H9 (cell line): ENCODE measurements around the gene MAP3K8. TPM values are rescaled to one million over a fixed set of nuclear protein-coding genes. Genes with fewer than 3 reads are reported as not detected.

Experiments
- DNase-seq: peaks from one replicate; pipeline ENCODE4 v3.0.0-alpha.2; 2017
- H2AFZ ChIP-seq: one replicate; pipeline ENCODE4 v1.6.1; 2013; ENCODE audit warnings: mild to moderate bottlenecking, low read length, control low read depth, moderate library complexity
- H2AK5ac ChIP-seq: 2 replicates; pipeline ENCODE4 v1.6.1; 2013; ENCODE audit warnings: low read length, control low read depth, mixed read lengths; ENCODE audit not compliant: insufficient read length
- H2BK120ac ChIP-seq: one replicate; pipeline ENCODE4 v1.6.1; 2013; ENCODE audit warnings: low read depth, mild to moderate bottlenecking, low read length, control low read depth, inconsistent platforms; ENCODE audit not compliant: poor library complexity, severe bottlenecking
- H2BK12ac ChIP-seq: 2 replicates; pipeline ENCODE4 v1.6.1; 2013; ENCODE audit warnings: low read length, control low read depth, mixed read lengths, low read depth; ENCODE audit not compliant: insufficient read length
- H2BK15ac ChIP-seq: 2 replicates; pipeline ENCODE4 v1.6.1; 2013; ENCODE audit warnings: low read depth, low read length, control low read depth
- H2BK20ac ChIP-seq: one replicate; pipeline ENCODE4 v1.6.1; 2013; ENCODE audit warnings: low read depth, mild to moderate bottlenecking, low read length, control low read depth, inconsistent platforms; ENCODE audit not compliant: poor library complexity, severe bottlenecking
- H2BK5ac ChIP-seq: 2 replicates; pipeline ENCODE4 v1.6.1; 2013; ENCODE audit warnings: low read length, control low read depth, mixed read lengths; ENCODE audit not compliant: insufficient read length
- H3K14ac ChIP-seq: 2 replicates; pipeline ENCODE4 v1.6.1; 2013; ENCODE audit warnings: low read length, control low read depth; ENCODE audit not compliant: insufficient read depth
- H3K18ac ChIP-seq: 2 replicates; pipeline ENCODE4 v1.6.1; 2013; ENCODE audit warnings: low read depth, mild to moderate bottlenecking, mixed read lengths, low read length, control low read depth; ENCODE audit not compliant: insufficient read length
- H3K23ac ChIP-seq: 2 replicates; pipeline ENCODE4 v1.6.1; 2013; ENCODE audit warnings: low read length, control low read depth, mixed read lengths, low read depth; ENCODE audit not compliant: insufficient read length
- H3K23me2 ChIP-seq: 2 replicates; pipeline ENCODE4 v1.6.1; 2013; ENCODE audit warnings: low read depth, mild to moderate bottlenecking, mixed read lengths, low read length, control low read depth; ENCODE audit not compliant: insufficient read length, poor library complexity, severe bottlenecking
- H3K27ac ChIP-seq: 2 replicates; pipeline ENCODE4 v1.5.1; 2013; ENCODE audit warnings: low read length, control low read depth, mixed read lengths, low read depth; ENCODE audit not compliant: insufficient read length
- H3K27me3 ChIP-seq: 2 replicates; pipeline ENCODE4 v1.6.1; 2013; ENCODE audit warnings: low read length, control low read depth, inconsistent platforms; ENCODE audit not compliant: insufficient read depth
- H3K4ac ChIP-seq: 2 replicates; pipeline ENCODE4 v1.6.1; 2013; ENCODE audit warnings: low read depth, mild to moderate bottlenecking, control low read depth, inconsistent platforms, low read length, moderate library complexity
- H3K4me1 ChIP-seq: 2 replicates; pipeline ENCODE4 v1.6.1; 2013; ENCODE audit warnings: low read length, control low read depth, inconsistent platforms; ENCODE audit not compliant: insufficient read depth
- H3K4me2 ChIP-seq: 2 replicates; pipeline ENCODE4 v1.6.1; 2013; ENCODE audit warnings: low read length, control low read depth, mixed read lengths; ENCODE audit not compliant: insufficient read length, insufficient read depth
- H3K56ac ChIP-seq: 2 replicates; pipeline ENCODE4 v1.6.1; 2013; ENCODE audit warnings: low read depth, mild to moderate bottlenecking, mixed read lengths, low read length, control low read depth; ENCODE audit not compliant: insufficient read length
- H3K79me1 ChIP-seq: 2 replicates; pipeline ENCODE4 v1.6.1; 2013; ENCODE audit warnings: low read depth, mild to moderate bottlenecking, moderate library complexity, low read length, control low read depth, inconsistent platforms; ENCODE audit not compliant: insufficient read depth, poor library complexity, severe bottlenecking
- H3K79me2 ChIP-seq: 2 replicates; pipeline ENCODE4 v1.6.1; 2013; ENCODE audit warnings: low read length, control low read depth, inconsistent platforms; ENCODE audit not compliant: insufficient read depth
- H3K9ac ChIP-seq: 2 replicates; pipeline ENCODE4 v1.6.1; 2013; ENCODE audit warnings: low read length, control low read depth, mixed read lengths; ENCODE audit not compliant: insufficient read length; ENCODE audit errors: extremely low read depth
- H3K9me3 ChIP-seq: one replicate; pipeline ENCODE4 v1.6.1; 2013; ENCODE audit warnings: low read depth, low read length, inconsistent platforms; ENCODE audit not compliant: control insufficient read depth
- H3T11ph ChIP-seq: one replicate; pipeline ENCODE4 v1.6.1; 2013; ENCODE audit warnings: mild to moderate bottlenecking, low read length, control low read depth, inconsistent platforms
- H4K20me1 ChIP-seq: one replicate; pipeline ENCODE4 v1.6.1; 2013; ENCODE audit not compliant: control insufficient read depth, insufficient read length, insufficient read depth
- H4K5ac ChIP-seq: 2 replicates; pipeline ENCODE4 v1.6.1; 2013; ENCODE audit warnings: low read depth, mild to moderate bottlenecking, mixed read lengths, low read length, control low read depth; ENCODE audit not compliant: insufficient read length
- H4K8ac ChIP-seq: replicated peaks from 2 replicates; pipeline ENCODE4 v1.6.1; 2013; ENCODE audit warnings: low read length, control low read depth, mixed read lengths, low read depth; ENCODE audit not compliant: insufficient read length
- H4K91ac ChIP-seq: 2 replicates; pipeline ENCODE4 v1.6.1; 2013; ENCODE audit warnings: low read depth, mild to moderate bottlenecking, moderate library complexity, mixed read lengths, low read length, control low read depth; ENCODE audit not compliant: insufficient read length
- H3K27ac Mint-ChIP-seq, 3 experiments: 2 replicates in 2 of 3; 3 replicates in 1 of 3; pipeline ENCODE4 v1.8.0; 2020 to 2021; ENCODE audit warnings: mixed read lengths in 3 of 3, mild to moderate bottlenecking in 1 of 3, moderate library complexity in 1 of 3
- H3K27me3 Mint-ChIP-seq: 2 replicates; pipeline ENCODE4 v1.8.0; 2021; ENCODE audit warnings: low read depth, mild to moderate bottlenecking, moderate library complexity, mixed read lengths
- H3K36me3 Mint-ChIP-seq, 3 experiments: 2 replicates in 2 of 3; 3 replicates in 1 of 3; pipeline ENCODE4 v1.8.0; 2020 to 2021; ENCODE audit warnings: low read depth in 3 of 3, mixed read lengths in 3 of 3; ENCODE audit not compliant: insufficient read depth in 1 of 3
- H3K4me1 Mint-ChIP-seq, 2 experiments: 2 replicates each; pipeline ENCODE4 v1.8.0; 2020; ENCODE audit warnings: mixed read lengths in 2 of 2
- H3K4me3 Mint-ChIP-seq, 2 experiments: 2 replicates in 1 of 2; 3 replicates in 1 of 2; pipeline ENCODE4 v1.8.0; 2020 to 2021; ENCODE audit warnings: mild to moderate bottlenecking in 2 of 2, mixed read lengths in 2 of 2, moderate library complexity in 1 of 2
- H3K9me3 Mint-ChIP-seq, 2 experiments: 2 replicates in 1 of 2; 3 replicates in 1 of 2; pipeline ENCODE4 v1.8.0; 2020; ENCODE audit warnings: mild to moderate bottlenecking in 2 of 2, mixed read lengths in 2 of 2, moderate library complexity in 1 of 2
- CTCF ChIP-seq: fragments of 200-600 bp; sonication (generic); conservative IDR thresholded peaks from 3 replicates; pipeline ENCODE4 v1.8.0; 2021; ENCODE audit warnings: antibody characterized with exemption, mild to moderate bottlenecking
- WGBS: extraction: QIAGEN DNeasy Blood & Tissue Kit; methylation state at CpG from one replicate; pipeline ENCODE4 v1.1.7; 2013; ENCODE audit warnings: missing lambda C conversion rate, low lambda C conversion rate, mixed read lengths; ENCODE audit not compliant: insufficient read length; ENCODE audit errors: extremely low coverage; 5-methylcytosine and 5-hydroxymethylcytosine counted together
- total RNA-seq: library from RNA; stranded (reverse); gene quantifications from 2 replicates; pipeline ENCODE4 v1.2.1, GENCODE V29; 2021

MAP3K8 gene
- total RNA-seq, 1 experiment from 2014 or later, result 3.5 TPM

- TF ChIP-seq CTCF, result peak; percentile 70
- Mint-ChIP-seq H3K36me3 (no peaks in the 10 kb centered on the region), H3K9me3 (no peaks in the 10 kb centered on the region), H3K27me3 (peaks cover 3% of the 10 kb centered on the region; the same call in 1 of the 2 replicates), H3K4me1 (peaks cover 11% of the 10 kb centered on the region in 2 experiments), H3K27ac (no peak overlapping the region), H3K4me3 (no peak overlapping the region)
- no CpG with 5 or more reads among the region's 10 CpGs for WGBS
- Histone ChIP-seq H3K4ac (no peak overlapping the region), H3K27me3 (no peaks in the 10 kb centered on the region), H2AFZ (no peak overlapping the region), H2AK5ac (no peak overlapping the region), H4K5ac (no peak overlapping the region), H3T11ph (no peak overlapping the region), H3K14ac (no peak overlapping the region), H2BK15ac (no peak overlapping the region), H3K79me1 (no peaks in the 10 kb centered on the region), H3K9ac (no peak overlapping the region), H3K27ac (no peak overlapping the region), H4K8ac (no peak overlapping the region), H3K4me1 (no peaks in the 10 kb centered on the region; the same call in 1 of the 2 replicates), H3K23ac (no peak overlapping the region), H3K56ac (no peak overlapping the region), H3K79me2 (no peaks in the 10 kb centered on the region), H3K23me2 (no peaks in the 10 kb centered on the region), H4K91ac (no peak overlapping the region), H2BK20ac (no peak overlapping the region), H2BK5ac (no peak overlapping the region), H3K4me2 (no peak overlapping the region), H3K18ac (no peak overlapping the region), H2BK120ac (no peak overlapping the region), H3K9me3 (no peaks in the 10 kb centered on the region), H4K20me1 (no peaks in the 10 kb centered on the region), H2BK12ac (no peak overlapping the region)
- peak; percentile 74 for DNase-seq
Measured at GRCh38 chr10:30384701-30385201, 49.2 kb upstream of the MAP3K8 start.
